Measurements from ENCODE around the gene ANKRD39. TPM values are rescaled to one million over a fixed set of nuclear protein-coding genes. Genes with fewer than 3 reads are reported as not detected.
A peak's percentile ranks its signal among the peaks of the same experiment; 100 is the strongest.

ANKRD39 gene
- total and polyA plus RNA-seq, 10 of the 15 experiments (the other 5 are each of a cell fraction or from before 2014, with no cell fraction given), result 7.4 to 36.2 (median 23.7) TPM

GRCh38 chr2:96866149-96866548, 8.3 kb upstream of the ANKRD39 start:
- Histone ChIP-seq H3K27ac (ENCODE audit: control insufficient read depth, insufficient read depth) (0 out of 2 replicates have a peak overlapping the region, but pooled peaks have one; percentile 24), H3K36me3 (ENCODE audit: control insufficient read depth in 2 of 2, insufficient read depth in 2 of 2, low read length in 1 of 2) (peaks cover 11 to 27% of the 10 kb centered on the region in 2 experiments; a peak in 3 of 4 replicates), H3K4me2 (ENCODE audit: control insufficient read depth, insufficient read depth) (peak overlapping the region; percentile 90; the same call in 1 of the 2 replicates), H3K27me3 (replicated peaks in 1 of 2; ENCODE audit: control insufficient read depth in 2 of 2, insufficient read depth in 2 of 2, low read length in 1 of 2) (no peaks in the 10 kb centered on the region; a peak in 1 of 4 replicates), H3K4me3 (peak overlapping the region; percentile 95; the same call in 1 of the 2 replicates), H2AFZ (ENCODE audit: control insufficient read depth, low read depth, low read length) (no peak overlapping the region), H3K9ac (ENCODE audit: control insufficient read depth, insufficient read depth, low read length) (no peak overlapping the region), H3K79me2 (ENCODE audit: control insufficient read depth, insufficient read depth, low read length) (peaks cover 38% of the 10 kb centered on the region), H4K20me1 (ENCODE audit: control insufficient read depth, insufficient read depth) (no peaks in the 10 kb centered on the region), H3K9me3 (replicated peaks; ENCODE audit: control insufficient read depth, insufficient read depth, low read length) (no peaks in the 10 kb centered on the region), H3K4me1 (ENCODE audit: control insufficient read depth, insufficient read depth, low read length) (peaks cover 14% of the 10 kb centered on the region)
- BruUV-seq (replicated peaks), result no TSS peak
- WGBS (ENCODE audit: insufficient coverage, insufficient replicate concordance, low lambda C conversion rate, missing lambda C conversion rate), result 97% methylated on average over 14 of the region's 14 CpGs
- in situ Hi-C loops (cut with MboI) (no loop called here), intact Hi-C loops (cut with micrococcal nuclease; ENCODE audit: unreplicated experiment) (loop anchor here (5.0 kb wide), 1 partner anchor 229 kb away; the partner anchor contains the start of gene KANSL3)
- ChIA-PET RAD21 (ENCODE audit: unreplicated experiment) (interaction anchor here (2.9 kb wide), 1 partner anchor 85 kb away, joined by 12 read pairs; no protein-coding TSS in a partner anchor), POLR2A (interaction anchor here (3.6 kb wide), 1 partner anchor 8 kb away, joined by 30 read pairs; the partner anchor contains the start of gene ANKRD39), SMC1A (ENCODE audit: uncharacterized antibody, unreplicated experiment) (no interaction called here), CTCF (no interaction called here)
- ATAC-seq (no peak), FAIRE-seq (no peak), DNase-seq (ENCODE audit: low read depth, low spot score) (no peak)
- TF ChIP-seq PAX8 (IDR thresholded peaks at IDR 0.05) (no peak), LARP7 (IDR thresholded peaks at IDR 0.05) (no peak), SUZ12 (IDR thresholded peaks at IDR 0.05; ENCODE audit: unreplicated experiment) (no peak), RUNX3 (IDR thresholded peaks at IDR 0.05; ENCODE audit: low read length) (no peak), FOXK2 (IDR thresholded peaks at IDR 0.05) (no peak), JUNB (IDR thresholded peaks at IDR 0.05) (no peak), RELB (IDR thresholded peaks at IDR 0.05; ENCODE audit: low read depth) (no peak), CREM (IDR thresholded peaks at IDR 0.05; ENCODE audit: low read depth) (no peak), ZNF592 (IDR thresholded peaks at IDR 0.05) (no peak), ZNF384 (IDR thresholded peaks at IDR 0.05; ENCODE audit: borderline replicate concordance, low read depth, low read length) (no peak)
- TF ChIP-seq, protein P1, sequence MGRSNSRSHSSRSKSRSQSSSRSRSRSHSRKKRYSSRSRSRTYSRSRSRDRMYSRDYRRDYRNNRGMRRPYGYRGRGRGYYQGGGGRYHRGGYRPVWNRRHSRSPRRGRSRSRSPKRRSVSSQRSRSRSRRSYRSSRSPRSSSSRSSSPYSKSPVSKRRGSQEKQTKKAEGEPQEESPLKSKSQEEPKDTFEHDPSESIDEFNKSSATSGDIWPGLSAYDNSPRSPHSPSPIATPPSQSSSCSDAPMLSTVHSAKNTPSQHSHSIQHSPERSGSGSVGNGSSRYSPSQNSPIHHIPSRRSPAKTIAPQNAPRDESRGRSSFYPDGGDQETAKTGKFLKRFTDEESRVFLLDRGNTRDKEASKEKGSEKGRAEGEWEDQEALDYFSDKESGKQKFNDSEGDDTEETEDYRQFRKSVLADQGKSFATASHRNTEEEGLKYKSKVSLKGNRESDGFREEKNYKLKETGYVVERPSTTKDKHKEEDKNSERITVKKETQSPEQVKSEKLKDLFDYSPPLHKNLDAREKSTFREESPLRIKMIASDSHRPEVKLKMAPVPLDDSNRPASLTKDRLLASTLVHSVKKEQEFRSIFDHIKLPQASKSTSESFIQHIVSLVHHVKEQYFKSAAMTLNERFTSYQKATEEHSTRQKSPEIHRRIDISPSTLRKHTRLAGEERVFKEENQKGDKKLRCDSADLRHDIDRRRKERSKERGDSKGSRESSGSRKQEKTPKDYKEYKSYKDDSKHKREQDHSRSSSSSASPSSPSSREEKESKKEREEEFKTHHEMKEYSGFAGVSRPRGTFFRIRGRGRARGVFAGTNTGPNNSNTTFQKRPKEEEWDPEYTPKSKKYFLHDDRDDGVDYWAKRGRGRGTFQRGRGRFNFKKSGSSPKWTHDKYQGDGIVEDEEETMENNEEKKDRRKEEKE (IDR thresholded peaks at IDR 0.05), result no peak

Measured in GM12878 (cell line).